Sciatic nerve (tissue), 2 donors: ENCODE data around the gene SIL1. TPM values are rescaled to one million over a fixed set of nuclear protein-coding genes. Genes with fewer than 3 reads are reported as not detected.
A peak's percentile ranks its signal among the peaks of the same experiment; 100 is the strongest.
"Not testable (repeated sequence)": the region's sequence is repeated elsewhere in the genome, so short reads cannot be mapped to it uniquely, and the experiment has no call there.

Experiments used
- ATAC-seq: fragments of 200-7000 bp; cut with Tn5 transposase; one replicate; pipeline ENCODE4 v1.9.1; 2020; ENCODE audit warnings: mild to moderate bottlenecking, moderate library complexity
- DNase-seq: peaks from one replicate; pipeline ENCODE4 v3.0.0-alpha.2; 2020; ENCODE audit warnings: low spot score
- intact Hi-C: fragments of 100-400 bp; cut with DNase I; formaldehyde crosslinking; loops from one replicate; pipeline ENCODE4 v1.14.2; 2022
- total RNA-seq: library from RNA; stranded (reverse); fragmentation: NEBNext Ultra II Directional; extraction: Animal tissue kit (Norgen Biotek cat#: 25700); gene quantifications from one replicate; pipeline ENCODE4 v1.2.1, GENCODE V29; 2021
- donor health status: DM: no; HTN: no; CAD: no.
- donor health status: DM: no; HTN: no; CAD: no.

Gene SIL1
- total RNA-seq = 54.7 TPM

DNA sequence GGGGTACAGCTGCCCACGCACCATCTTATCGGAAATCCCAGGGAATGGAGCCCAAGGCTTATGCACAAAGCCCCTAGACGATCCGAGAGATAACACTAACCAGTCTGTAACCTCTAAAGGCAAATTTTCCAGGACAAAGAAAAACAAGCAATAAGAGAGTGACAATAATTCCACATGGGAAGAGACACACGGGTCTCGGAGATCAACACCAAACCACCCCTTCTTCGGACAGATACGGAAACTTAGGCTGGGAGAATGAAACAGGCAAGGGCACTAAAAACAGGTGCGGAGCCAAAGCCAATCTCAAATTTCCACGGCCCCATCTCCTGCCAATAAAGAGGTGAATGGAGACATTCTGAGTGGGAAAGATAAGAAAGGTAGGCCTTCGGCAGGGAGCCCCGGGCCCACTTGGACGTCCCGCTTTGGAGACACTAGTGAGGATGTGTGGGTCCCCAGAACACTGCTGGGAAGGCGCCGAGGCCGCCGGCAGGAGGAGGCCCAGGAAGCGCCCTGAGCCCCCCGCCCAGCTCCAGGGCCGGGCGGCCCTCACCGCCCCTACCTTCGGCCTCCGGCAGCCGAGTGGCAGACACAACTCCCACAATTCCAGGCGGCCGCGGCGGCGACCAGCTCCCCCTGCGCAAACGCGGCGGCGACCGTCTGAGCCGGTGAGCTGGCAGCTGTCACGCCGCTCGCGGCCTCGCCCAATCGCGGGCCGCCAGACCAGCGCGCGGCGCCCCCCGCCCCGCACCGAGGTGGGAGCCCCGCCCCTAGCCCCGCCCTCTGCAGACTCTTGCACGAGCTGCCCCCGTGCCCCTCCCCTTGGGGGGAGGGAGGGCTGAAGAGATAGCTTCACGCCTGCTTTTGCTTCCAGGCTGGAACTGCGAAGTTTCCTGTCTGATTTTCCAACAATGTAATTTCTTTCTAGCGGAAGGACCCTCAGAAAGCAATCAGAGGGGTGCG is at the start of gene SIL1:
Gene SIL1 (minus strand): TSS at position 659 of the 960 bp plus-strand sequence. CDS start 70,525 bp downstream, outside the sequence.
- DNase-seq (peak; percentile 98), ATAC-seq (peak; percentile 98)
- intact Hi-C loops = no loop called here

DNA sequence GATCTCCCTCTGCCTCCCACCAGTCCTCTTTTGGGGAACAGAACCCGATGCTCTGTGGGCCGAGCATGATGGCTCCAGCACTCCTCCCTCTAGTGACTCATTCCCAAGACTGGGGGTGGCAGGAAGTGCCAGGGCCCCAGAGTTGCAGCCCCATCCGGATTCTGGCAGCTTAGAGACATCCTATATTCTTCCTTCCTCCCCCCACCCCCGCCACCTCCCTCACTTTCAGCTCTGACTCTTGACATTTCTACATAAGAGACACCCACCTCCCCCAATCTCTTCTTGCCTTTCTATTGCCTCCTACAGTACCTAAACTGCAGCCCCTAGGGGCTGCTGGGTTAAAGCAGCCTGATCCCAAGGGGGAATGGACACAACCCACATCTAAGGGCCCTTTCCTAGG is 48.2 kb upstream of the SIL1 start:
- intact Hi-C loops = no loop called here
- DNase-seq = no peak
- no peak for ATAC-seq

DNA sequence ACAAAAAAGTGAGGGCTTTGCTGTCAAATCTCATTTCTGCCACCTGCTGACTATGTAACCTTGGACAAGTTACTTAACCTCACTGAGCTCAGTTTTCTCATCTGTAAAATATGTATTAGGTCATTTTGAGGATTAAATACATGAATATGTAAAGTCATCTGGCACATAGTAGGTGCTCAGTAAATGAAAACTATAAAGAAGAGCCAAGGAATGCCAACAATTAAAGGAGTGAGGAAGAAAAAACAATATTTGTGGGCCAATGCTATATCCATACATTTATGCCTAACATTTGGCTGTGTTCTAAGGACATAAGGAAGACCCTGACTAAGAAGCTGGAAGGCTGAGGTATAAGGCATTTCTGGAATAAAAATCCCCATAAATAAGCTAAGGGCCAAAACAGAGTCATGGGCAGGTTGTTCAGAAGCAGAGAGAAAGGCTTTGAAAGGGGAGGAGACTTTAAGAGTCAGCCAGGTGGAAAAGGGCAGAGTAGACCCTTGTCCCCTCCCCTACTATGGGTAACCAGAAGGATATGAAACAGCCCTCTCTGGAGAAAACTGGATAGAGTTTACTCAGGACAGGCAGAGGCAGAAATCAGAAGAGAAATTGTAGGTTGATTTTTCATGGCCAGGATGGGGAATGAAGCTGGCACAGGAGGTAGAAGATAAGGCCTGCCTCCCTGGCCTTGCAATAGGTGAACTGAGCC is 47.6 kb upstream of the SIL1 start:
- intact Hi-C loops = no loop called here
- no peak for DNase-seq
- ATAC-seq = no peak

DNA sequence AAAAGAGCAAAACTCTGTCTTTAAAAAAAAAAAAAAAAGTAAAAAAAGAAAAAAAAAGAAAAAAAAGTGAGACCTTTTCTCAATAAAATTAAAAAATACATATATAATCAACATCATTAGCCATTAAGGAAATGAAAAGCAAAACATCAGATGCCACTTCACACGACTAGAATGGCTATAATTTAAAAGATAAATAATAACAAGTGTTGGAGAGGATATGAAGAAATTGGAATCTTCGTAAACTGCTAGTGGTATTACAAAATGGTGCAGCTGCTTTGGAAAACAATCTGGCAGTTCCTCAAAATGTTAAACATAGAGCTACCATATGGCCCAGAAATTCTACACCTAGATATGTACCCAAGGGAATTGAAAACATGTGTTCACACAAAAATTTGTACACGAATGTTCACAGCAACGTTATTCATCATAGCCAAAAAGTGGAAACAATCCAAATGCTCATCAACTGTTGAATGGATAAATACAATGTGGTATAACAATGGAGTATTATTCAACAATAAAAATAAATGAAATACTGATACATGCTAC is 45.3 kb upstream of the SIL1 start:
- ATAC-seq (no peak), DNase-seq (no peak)
- intact Hi-C loops = no loop called here

DNA sequence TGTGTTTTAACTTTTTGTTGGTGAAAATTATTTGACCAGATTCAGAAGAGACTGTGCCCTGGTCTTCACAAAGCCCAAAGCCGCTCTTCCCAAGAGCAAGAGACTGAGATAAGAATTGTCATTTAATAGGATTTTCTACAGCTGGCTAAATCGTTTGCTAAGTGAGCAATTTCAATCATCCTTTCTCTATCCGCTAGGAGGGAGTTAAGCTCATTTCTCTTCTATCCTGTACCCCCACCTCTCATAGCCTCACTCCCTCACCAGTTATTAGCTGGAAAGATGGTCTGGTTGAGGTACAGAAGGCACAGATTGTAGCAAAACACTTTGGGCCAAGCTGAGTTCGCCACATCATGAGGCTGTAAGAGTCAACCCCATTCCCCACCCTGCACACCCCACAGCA is 43.0 kb upstream of the SIL1 start:
- intact Hi-C loops = no loop called here
- no peak for DNase-seq
- no peak for ATAC-seq

DNA sequence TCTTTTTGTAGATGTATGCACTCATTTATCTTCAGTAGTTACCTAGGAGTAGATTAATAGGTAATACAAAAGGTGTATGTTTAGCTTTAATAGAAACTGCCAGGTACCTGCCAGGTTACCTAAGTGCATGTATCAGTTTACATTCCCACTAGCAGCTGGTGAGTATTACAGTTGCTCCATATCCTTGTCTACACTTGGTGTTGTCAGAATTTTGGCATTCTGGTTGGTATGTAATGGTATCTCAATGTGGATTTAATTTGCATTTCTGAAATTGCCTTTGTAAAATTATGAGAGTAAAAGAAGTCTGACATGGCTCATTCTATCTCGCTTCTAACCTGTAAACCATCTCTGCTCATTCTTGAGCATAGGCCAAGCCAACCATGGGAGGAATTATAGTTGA is 38.3 kb upstream of the SIL1 start:
- ATAC-seq (no peak), DNase-seq (no peak)
- intact Hi-C loops = no loop called here

DNA sequence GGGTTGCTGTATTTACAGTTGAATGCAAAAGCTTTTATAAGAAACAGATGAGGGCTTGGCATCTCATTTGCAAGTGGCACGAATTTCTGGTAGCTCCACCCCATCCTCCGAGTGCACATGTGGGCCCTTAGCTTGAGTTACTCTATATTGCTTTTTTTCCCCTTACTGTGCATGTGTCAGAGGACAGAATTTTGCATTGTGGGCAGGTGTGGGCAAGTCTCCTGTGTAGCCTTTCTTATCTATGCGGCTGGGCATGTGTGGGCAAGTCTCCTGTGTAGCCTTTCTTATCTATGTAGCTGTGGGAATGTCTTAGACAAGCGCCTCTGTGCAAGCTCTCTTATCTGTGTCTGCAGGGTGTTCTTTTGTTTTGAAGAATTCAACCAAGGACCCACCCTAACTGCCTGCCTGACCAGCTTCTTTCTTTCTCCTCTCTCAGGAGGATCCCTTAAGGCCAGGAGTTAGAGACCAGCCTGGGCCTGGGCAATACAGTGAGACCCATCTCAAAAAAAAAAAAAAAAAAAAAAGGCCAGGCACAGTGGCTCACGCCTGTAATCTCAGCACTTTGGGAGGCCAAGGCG is 34.1 kb upstream of the SIL1 start:
- no peak for DNase-seq
- ATAC-seq = no peak
- intact Hi-C loops = no loop called here

DNA sequence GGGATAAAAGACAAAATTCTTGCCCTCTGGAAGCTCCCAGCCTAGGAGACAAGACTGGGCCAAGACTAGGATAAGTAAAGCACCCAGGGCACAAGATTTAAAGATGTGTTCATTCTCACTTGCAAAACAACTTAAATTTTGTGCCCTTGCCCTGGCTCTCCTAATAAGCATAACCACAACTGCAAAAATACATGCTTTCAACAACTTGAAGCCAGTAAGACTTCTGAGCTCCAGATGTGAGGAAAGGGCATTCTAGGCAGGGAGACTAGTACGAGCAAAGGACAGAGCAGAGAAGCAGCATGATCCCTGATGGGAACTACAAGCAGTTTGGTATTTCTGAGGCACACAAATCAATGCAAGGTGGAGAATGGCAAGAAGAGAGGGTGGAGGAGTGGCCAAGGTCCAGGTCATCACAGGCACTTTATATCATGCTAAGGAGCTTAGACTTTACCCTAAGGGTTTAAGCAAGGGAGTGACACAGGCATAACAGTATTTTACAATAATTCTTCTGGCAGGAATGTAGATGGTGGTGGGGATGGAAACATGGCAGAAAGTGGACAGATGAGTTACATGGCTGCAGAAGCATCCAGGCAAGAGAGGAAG is 30.1 kb upstream of the SIL1 start:
- ATAC-seq (no peak), DNase-seq (no peak)
- intact Hi-C loops = no loop called here

DNA sequence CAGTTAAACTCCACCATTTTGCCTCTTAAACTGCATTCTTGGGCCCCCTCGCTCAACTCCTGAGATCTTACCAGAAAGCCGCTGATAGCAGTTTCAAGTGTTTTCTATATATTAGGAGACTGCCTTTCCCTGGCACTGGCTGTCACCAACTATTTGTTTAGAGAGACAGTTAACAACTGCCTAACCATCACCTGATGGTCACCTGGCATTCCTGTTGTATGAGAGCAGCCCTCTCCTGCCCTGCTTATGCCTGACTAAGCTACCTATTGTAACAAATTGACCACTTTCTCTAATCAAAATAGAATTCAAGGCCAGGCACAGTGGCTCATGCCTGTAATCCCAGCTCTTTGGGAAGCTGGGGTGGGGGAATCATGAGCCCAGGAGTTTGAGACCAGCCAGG is 28.0 kb upstream of the SIL1 start:
- DNase-seq = no peak
- ATAC-seq = no peak
- intact Hi-C loops = no loop called here

DNA sequence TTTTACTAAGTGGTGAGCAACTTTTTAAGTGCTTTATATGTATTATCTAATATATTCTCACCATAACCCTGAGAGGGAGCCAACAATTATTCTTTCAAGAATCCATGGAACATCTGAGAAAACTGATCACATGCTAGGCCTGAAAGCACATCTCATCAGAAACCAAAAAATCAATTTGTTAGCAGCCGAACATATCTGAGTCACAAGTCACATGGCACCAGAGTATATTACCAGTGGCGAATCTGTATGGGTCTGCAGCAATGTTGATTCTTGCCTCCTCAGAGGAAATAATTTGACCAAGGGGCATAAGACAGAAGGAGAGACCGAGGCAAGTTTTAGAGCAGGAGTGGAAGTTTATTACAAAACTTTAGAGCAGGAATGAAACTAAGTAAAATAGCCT is 25.3 kb upstream of the SIL1 start:
- ATAC-seq (no peak), DNase-seq (no peak)
- intact Hi-C loops = no loop called here

DNA sequence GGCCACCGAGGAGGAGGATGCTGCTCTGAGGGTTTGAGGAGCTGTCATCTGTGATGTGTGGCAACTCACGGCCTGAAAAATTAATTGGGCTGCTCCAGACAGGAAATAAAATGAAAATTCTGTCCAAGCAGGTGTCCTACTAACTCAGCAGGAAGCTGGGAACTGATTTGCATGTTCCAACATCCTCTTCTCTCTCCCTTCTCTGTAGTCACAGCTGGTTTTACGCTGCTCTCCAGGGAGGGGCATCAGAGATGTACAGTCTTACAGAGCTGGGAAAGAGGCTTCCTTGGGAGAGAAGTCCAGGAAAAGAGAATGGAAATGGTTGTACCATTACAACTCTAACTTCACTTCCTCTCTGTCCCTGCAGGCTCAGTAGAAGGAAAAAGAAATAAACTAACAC is 24.2 kb upstream of the SIL1 start:
- ATAC-seq = no peak
- no peak for DNase-seq
- intact Hi-C loops = no loop called here

DNA sequence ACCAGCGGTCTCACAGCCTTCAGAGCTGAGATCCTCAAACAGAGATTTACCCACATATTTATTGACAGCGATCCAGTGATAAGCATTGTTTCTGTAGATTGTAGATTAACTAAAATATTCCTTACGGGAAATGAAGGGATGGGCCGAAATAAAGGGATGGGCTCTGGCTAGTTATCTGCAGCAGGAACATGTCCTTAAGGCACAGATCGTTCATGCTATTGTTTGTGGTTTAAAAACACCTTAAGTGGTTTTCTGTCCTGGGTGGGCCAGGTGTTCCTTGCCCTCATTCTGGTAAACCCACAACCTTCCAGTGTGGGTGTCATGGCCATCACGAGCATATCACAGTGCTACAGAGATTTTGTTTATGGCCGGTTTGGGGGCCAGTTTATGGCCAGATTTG is 19.9 kb upstream of the SIL1 start:
- ATAC-seq, intact Hi-C loops, DNase-seq: not testable (repeated sequence)

DNA sequence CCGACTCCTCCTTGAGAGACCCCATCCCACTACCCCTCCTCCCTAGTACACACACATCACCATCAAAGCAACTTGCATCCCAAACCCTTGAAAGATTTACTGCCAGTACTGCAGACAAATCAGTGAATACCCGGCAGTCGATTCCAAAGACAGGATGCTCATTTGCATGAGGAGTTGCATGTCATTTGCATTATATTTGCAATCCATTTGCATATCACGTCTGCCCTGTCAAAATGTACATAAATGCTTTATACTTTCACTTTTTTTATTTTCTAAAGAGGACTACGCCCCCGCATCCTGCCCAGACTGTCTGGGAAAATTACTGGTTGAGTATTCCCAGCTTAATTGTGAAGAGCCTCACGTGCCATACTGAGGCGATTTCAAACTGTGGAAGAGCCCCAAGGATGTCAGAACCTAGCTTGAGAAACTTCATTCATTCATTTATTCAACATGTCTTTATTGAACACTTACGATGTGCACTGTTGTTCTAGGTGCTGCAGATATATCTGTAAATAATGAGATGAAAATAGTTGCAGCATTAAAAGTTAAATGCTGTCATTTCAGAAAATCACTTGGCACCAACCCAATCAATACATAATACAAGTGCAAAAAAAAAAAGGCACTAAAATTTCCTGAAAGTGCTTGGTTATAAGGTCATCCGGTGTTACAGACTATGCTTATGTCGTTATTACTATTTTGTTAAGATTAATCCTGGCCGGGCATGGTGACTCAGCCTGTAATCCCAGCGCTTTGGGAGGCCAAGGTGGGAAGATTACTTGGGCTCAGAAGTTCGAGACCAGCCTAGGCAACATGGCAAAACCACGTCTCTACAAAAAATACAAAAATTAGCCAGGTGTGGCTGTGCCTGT is 17.2 kb upstream of the SIL1 start:
- ATAC-seq = no peak
- intact Hi-C loops = no loop called here

DNA sequence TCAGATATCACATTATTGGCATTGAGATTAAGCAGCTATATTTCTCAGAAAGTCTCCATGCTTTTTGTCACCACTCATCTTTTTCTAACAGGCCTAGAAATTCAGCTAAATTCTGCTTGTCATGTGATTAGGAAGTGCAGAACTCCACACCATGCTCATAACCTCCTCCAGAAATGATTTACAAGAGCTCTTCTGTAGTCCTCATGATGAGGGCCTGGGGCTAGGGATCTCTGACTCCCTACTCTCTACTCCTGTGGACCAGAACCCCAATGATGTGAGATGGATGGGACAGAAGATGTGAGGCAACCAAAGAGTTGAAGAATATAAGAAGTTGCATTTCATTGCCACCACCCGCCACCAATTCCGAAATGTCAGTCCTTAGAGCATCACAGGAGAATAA is 16.5 kb upstream of the SIL1 start:
- DNase-seq = no peak
- ATAC-seq = no peak
- intact Hi-C loops = no loop called here

More for the DNA sequence above, 17.2 kb upstream of the SIL1 start:
- no peak for DNase-seq

DNA sequence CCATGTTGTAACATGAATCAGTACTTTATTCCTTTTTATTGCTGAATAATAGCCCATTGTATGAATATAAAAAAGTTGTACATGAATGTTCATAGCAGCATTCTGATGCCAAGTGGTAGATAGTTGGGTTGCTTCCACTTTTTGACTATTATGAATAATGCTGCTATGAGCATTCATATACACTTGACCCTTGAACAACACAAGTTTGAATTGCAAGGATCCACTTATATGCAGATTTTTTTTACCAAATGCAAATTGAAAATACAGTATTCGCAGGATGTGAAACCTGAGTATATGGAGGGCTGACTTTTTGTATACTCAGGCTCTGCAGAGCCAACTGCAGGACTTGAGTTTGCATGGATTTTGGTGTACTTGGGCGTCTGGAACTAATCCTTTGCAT is 14.7 kb upstream of the SIL1 start:
- DNase-seq (no peak), ATAC-seq (no peak)
- intact Hi-C loops = no loop called here

DNA sequence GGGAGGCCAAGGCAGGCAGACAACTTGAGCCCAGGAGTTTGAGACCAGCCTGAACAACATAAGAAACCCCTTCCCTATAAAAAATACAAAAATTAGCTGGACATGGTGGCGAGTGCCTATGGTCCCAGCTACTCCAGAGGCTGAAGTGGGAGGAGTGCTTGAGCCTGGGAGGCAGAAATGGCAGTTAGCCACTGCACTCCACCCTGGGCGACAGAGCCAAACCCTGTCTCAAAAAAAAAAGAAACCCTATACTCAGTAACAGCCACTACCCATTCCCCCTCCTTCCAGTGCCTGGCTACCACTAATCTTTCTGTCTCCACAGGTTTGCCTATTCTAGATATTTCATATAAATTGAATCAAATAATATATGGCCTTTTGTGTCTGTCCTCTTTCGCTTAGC is 14.3 kb upstream of the SIL1 start:
- intact Hi-C loops = no loop called here
- DNase-seq (no peak), ATAC-seq (no peak)

DNA sequence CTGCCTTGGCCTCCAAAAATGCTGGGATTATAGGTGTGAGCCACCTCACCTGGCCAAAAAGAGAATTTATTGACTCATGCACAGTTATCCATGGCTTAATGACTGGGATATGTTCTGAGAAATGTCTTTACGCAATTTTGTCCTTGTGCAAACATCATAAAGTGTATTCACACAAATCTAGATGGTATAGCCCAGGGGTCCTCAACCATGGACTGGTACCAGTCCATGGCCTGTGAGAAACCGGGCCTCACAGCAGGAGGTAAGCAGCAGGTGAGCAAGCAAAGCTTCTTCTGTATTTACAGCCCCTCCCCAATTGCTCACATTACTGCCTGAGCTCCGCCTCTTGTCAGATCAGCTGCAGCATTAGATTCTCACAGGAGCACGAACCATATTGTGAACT is 12.4 kb upstream of the SIL1 start:
- intact Hi-C loops = no loop called here
- no peak for ATAC-seq
- DNase-seq = no peak

DNA sequence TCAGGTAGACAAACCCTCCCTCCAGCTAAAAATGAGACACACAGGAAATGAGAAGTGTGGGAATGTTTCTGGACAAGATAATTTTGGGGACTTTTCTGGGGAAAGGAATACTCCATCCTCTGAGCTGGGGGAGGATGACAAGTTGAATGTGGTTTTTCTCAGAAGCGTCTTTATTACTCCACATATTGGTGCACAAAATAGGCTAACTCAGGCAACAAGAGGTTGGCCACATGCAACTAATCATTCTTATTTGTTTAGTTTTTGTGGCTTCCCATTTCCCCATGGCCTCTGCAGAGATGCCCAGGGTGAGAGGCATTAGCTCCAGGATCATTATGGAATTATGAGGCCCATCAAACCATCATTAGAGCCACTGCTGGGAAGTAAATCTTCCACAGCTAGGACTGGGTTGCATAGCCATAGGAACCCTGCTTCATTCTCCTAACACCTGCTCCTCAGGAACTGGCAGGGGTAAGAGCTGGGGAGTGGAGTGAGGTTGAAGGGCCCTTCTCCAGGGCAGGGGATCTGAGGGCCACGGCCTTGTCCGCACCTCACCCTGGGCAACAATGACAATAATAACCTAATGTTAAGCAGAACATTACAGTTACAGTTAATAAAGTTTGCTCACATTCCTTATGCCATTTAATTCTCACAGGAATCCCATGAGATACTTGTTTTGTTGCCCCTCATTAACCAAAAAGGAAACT is 9.3 kb upstream of the SIL1 start:
- ATAC-seq (no peak), DNase-seq (no peak)
- intact Hi-C loops = no loop called here
